Tibial nerve (tissue), 4 donors: Measurements from ENCODE around the gene RASGRP3.

ENCODE experiments used
- EP300 ChIP-seq, 2 donors: sonication (generic); formaldehyde crosslinking; IDR thresholded peaks; one replicate each; pipeline ENCODE4 v1.6.1; 2017; ENCODE audit warnings: antibody characterized with exemption in 2 of 2, mild to moderate bottlenecking in 1 of 2
- POLR2A ChIP-seq, 2 donors: fragments of 450-650 bp; IDR thresholded peaks; one replicate each; pipeline ENCODE4 v1.6.1; 2017; ENCODE audit warnings: antibody characterized with exemption in 2 of 2, mild to moderate bottlenecking in 2 of 2, moderate library complexity in 2 of 2
- TF ChIP-seq, protein P1 (sequence below), 5 experiments: fragments of 200-600 bp in 3 of 5; fragments of 450-650 bp in 2 of 5; sonication (generic) in 3 of 5; IDR thresholded peaks; one replicate each; pipeline ENCODE4 v1.5.1; 2016 to 2019; ENCODE audit warnings: antibody characterized with exemption in 5 of 5, mild to moderate bottlenecking in 3 of 5, moderate library complexity in 2 of 5

DNA sequence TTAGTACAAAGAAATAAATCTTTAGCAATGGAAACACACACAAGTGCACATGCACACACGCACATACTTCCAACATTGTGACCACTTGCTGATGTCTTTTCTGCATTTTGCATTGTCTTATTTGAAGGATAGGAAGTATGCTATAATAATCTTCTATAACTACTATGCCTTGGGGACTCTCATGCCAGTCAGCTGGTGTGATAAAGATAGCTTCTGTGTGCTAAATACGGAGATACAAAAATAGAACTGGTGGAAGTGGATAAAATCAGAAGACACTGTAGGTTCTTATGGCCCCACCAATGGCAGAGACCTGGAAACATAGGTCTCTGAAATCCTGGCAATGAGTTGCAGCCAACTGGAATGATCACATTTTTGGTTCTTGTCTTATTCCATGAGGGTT lies 31.5 kb upstream of the RASGRP3 start:
- TF ChIP-seq, protein P1, sequence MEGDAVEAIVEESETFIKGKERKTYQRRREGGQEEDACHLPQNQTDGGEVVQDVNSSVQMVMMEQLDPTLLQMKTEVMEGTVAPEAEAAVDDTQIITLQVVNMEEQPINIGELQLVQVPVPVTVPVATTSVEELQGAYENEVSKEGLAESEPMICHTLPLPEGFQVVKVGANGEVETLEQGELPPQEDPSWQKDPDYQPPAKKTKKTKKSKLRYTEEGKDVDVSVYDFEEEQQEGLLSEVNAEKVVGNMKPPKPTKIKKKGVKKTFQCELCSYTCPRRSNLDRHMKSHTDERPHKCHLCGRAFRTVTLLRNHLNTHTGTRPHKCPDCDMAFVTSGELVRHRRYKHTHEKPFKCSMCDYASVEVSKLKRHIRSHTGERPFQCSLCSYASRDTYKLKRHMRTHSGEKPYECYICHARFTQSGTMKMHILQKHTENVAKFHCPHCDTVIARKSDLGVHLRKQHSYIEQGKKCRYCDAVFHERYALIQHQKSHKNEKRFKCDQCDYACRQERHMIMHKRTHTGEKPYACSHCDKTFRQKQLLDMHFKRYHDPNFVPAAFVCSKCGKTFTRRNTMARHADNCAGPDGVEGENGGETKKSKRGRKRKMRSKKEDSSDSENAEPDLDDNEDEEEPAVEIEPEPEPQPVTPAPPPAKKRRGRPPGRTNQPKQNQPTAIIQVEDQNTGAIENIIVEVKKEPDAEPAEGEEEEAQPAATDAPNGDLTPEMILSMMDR (IDR thresholded peaks at IDR 0.05): no peak
- TF ChIP-seq POLR2A (IDR thresholded peaks at IDR 0.05) (no peak), EP300 (IDR thresholded peaks at IDR 0.05) (no peak)
